HepG2 (cell line): ENCODE results near the gene DDIAS. TPM values are rescaled to one million over a fixed set of nuclear protein-coding genes. Genes with fewer than 3 reads are reported as not detected.

Experiments
- DNMT3B ChIP-seq: conservative IDR thresholded peaks from 2 replicates; pipeline ENCODE4 v1.6.1; 2016; ENCODE audit warnings: missing biosample characterization, control low read depth
- ESRRA ChIP-seq: sonication (generic); formaldehyde crosslinking; IDR thresholded peaks from 2 replicates; pipeline ENCODE4 v1.5.1; 2020; ENCODE audit warnings: mild to moderate bottlenecking, low read depth, missing genetic modification reagents
- GFI1 ChIP-seq: sonication (generic); formaldehyde crosslinking; IDR thresholded peaks from 2 replicates; pipeline ENCODE4 v1.5.0; 2020; ENCODE audit warnings: missing genetic modification reagents, mild to moderate bottlenecking, borderline replicate concordance
- HMG20B ChIP-seq: conservative IDR thresholded peaks from 2 replicates; pipeline ENCODE4 v1.6.1; 2016; ENCODE audit warnings: missing genetic modification reagents, missing compliant biosample characterization
- HNF4G ChIP-seq, 2 experiments: sonication (generic) in 1 of 2; formaldehyde crosslinking in 1 of 2; IDR thresholded peaks; 2 replicates each; pipeline versions ENCODE4 v1.4.0 to v1.6.1; 2011 to 2020; ENCODE audit warnings: borderline replicate concordance in 2 of 2, low read depth in 2 of 2, mild to moderate bottlenecking in 2 of 2, low read length in 1 of 2, missing genetic modification reagents in 1 of 2, moderate library complexity in 1 of 2
- JDP2 ChIP-seq: sonication (generic); formaldehyde crosslinking; IDR thresholded peaks from 2 replicates; pipeline ENCODE4 v1.8.1; 2022; ENCODE audit warnings: missing genetic modification reagents, borderline replicate concordance
- LRRFIP1 ChIP-seq: sonication (generic); formaldehyde crosslinking; conservative IDR thresholded peaks from 2 replicates; pipeline ENCODE4 v1.4.0; 2020; ENCODE audit warnings: missing genetic modification reagents
- MAFK ChIP-seq, 2 experiments: IDR thresholded peaks in 1 of 2; conservative IDR thresholded peaks in 1 of 2; 2 replicates each; pipeline ENCODE4 v1.6.1; 2011; ENCODE audit warnings: improper control_type of control experiment in 2 of 2, low read length in 2 of 2
- NFYC ChIP-seq: IDR thresholded peaks from 2 replicates; pipeline ENCODE4 v1.6.1; 2016; ENCODE audit warnings: missing genetic modification reagents, missing compliant biosample characterization
- PPARG ChIP-seq: conservative IDR thresholded peaks from 2 replicates; pipeline ENCODE4 v1.6.1; 2016; ENCODE audit warnings: missing biosample characterization, missing genetic modification reagents
- REST ChIP-seq, 2 experiments: IDR thresholded peaks; 2 replicates each; pipeline ENCODE4 v1.6.1; 2011 to 2012; ENCODE audit warnings: low read length in 2 of 2, borderline replicate concordance in 1 of 2, low read depth in 1 of 2, mild to moderate bottlenecking in 1 of 2, moderate library complexity in 1 of 2
- SMAD3 ChIP-seq: sonication (generic); formaldehyde crosslinking; IDR thresholded peaks from 2 replicates; pipeline ENCODE4 v1.4.0; 2020; ENCODE audit warnings: missing genetic modification reagents
- SRSF1 ChIP-seq: fragments of 200-400 bp; formaldehyde crosslinking; optimal IDR thresholded peaks from 2 replicates; pipeline ENCODE3; 2017; ENCODE audit warnings: mild to moderate bottlenecking, low read depth, low read length, moderate library complexity
- TBX3 ChIP-seq: fragments of 450-650 bp; IDR thresholded peaks from 2 replicates; pipeline ENCODE4 v1.6.1; 2017; ENCODE audit warnings: antibody characterized with exemption, mild to moderate bottlenecking, inconsistent platforms, borderline replicate concordance
- ZBTB42 ChIP-seq: sonication (generic); formaldehyde crosslinking; IDR thresholded peaks from 2 replicates; pipeline ENCODE4 v1.5.0; 2020; ENCODE audit warnings: mild to moderate bottlenecking, missing genetic modification reagents
- ZBTB8A ChIP-seq: sonication (generic); formaldehyde crosslinking; IDR thresholded peaks from 2 replicates; pipeline ENCODE4 v1.4.0; 2020; ENCODE audit warnings: mild to moderate bottlenecking, low read depth, missing genetic modification reagents, borderline replicate concordance
- ZNF30 ChIP-seq: sonication (generic); formaldehyde crosslinking; IDR thresholded peaks from 2 replicates; pipeline ENCODE4 v1.5.0; 2020; ENCODE audit warnings: mild to moderate bottlenecking, missing genetic modification reagents
- ZNF496 ChIP-seq: sonication (generic); formaldehyde crosslinking; IDR thresholded peaks from 2 replicates; pipeline ENCODE4 v1.8.1; 2023; ENCODE audit warnings: mild to moderate bottlenecking, moderate library complexity, missing genetic modification reagents; ENCODE audit not compliant: insufficient replicate concordance
- ZNF547 ChIP-seq: sonication (generic); formaldehyde crosslinking; IDR thresholded peaks from 2 replicates; pipeline ENCODE4 v1.5.1; 2020; ENCODE audit warnings: mild to moderate bottlenecking, missing genetic modification reagents
- ZNF605 ChIP-seq: sonication (generic); formaldehyde crosslinking; IDR thresholded peaks from 2 replicates; pipeline ENCODE4 v1.8.0; 2022; ENCODE audit warnings: mild to moderate bottlenecking, missing genetic modification reagents
- ZNF674 ChIP-seq: sonication (generic); formaldehyde crosslinking; IDR thresholded peaks from 2 replicates; pipeline ENCODE4 v1.5.0; 2020; ENCODE audit warnings: low read depth, mild to moderate bottlenecking, missing genetic modification reagents
- polyA plus RNA-seq, 8 experiments: library from polyadenylated mRNA; depleted of rRNA in 3 of 8; stranded (reverse) in 7 of 8; unstranded in 1 of 8; fragments of >200 nt; fragmentation: Illumina TruSeq in 4 of 8; extraction: Trizol in 4 of 8; gene quantifications; 2 replicates each; pipeline versions ENCODE4 v1.2.1 to v1.2.3, GENCODE V29; 2011 to 2016; ENCODE audit warnings: low read depth in 4 of 8, missing spikeins in 1 of 8, mixed read lengths in 1 of 8; ENCODE audit not compliant: insufficient read depth in 1 of 8
- total RNA-seq, 5 experiments: library from RNA; depleted of rRNA; stranded (reverse); fragments of >200 nt; fragmentation: Illumina TruSeq; extraction: Trizol; gene quantifications; 2 replicates each; pipeline ENCODE4 v1.2.3, GENCODE V29; 2016; ENCODE audit warnings: low read depth in 1 of 5

The DDIAS gene
- total and polyA plus RNA-seq, 2 of the 13 experiments (the other 11 are each of a cell fraction or from before 2014, with no cell fraction given): 3.5 to 13.0 TPM

- TF ChIP-seq HNF4G (IDR thresholded peaks at IDR 0.05; ENCODE audit: borderline replicate concordance, low read depth, low read length) (peak; percentile 24; the same call in 1 of the 2 replicates), HNF4G (CRISPR knock-in tag; IDR thresholded peaks at IDR 0.05; ENCODE audit: borderline replicate concordance, low read depth) (no peak), DNMT3B (no peak), HMG20B (CRISPR knock-in tag) (no peak), ZNF605 (CRISPR knock-in tag) (peak; percentile 89; the same call in 1 of the 2 replicates), SMAD3 (peak; percentile 64; the same call in 1 of the 2 replicates), TBX3 (peak; percentile 26; the same call in 1 of the 2 replicates), ZNF547 (no peak; the same call in 1 of the 2 replicates), ESRRA (CRISPR knock-in tag) (no peak), JDP2 (CRISPR knock-in tag) (no peak), MAFK (conservative IDR thresholded peaks at IDR 0.05 in 1 of 2, IDR thresholded peaks at IDR 0.05 in 1 of 2; ENCODE audit: low read length in 2 of 2) (no peak), ZNF496 (CRISPR knock-in tag) (no peak), ZNF30 (no peak), ZBTB42 (CRISPR knock-in tag) (peak; percentile 48; the same call in 1 of the 2 replicates), LRRFIP1 (CRISPR knock-in tag) (no peak), ZBTB8A (CRISPR knock-in tag) (no peak; the same call in 1 of the 2 replicates), REST (IDR thresholded peaks at IDR 0.05; ENCODE audit: borderline replicate concordance in 1 of 2, low read depth in 1 of 2, low read length in 2 of 2) (peak in 1 of 2 experiments; percentile 19; a peak in 1 of 4 replicates), NFYC (CRISPR knock-in tag) (no peak), SRSF1 (no peak), ZNF674 (CRISPR knock-in tag) (no peak), GFI1 (CRISPR knock-in tag) (no peak), PPARG (CRISPR knock-in tag) (no peak)
Measured at GRCh38 chr11:82900277-82901164, 1.0 kb upstream of the DDIAS start, which contains the start of gene PRCP (continued).
